Trophoblast cell (in vitro differentiated cells and primary cell): Measurements from ENCODE around the gene SMG6.

ENCODE experiments used
- DNase-seq, 2 donors: peaks; one replicate each; pipeline ENCODE4 v3.0.0-alpha.2; 2016
- H2AFZ ChIP-seq: 2 replicates; pipeline ENCODE4 v1.6.1; 2013; ENCODE audit warnings: low read length, moderate library complexity, mild to moderate bottlenecking; ENCODE audit not compliant: insufficient read depth, poor library complexity
- H2AK5ac ChIP-seq: 2 replicates; pipeline ENCODE4 v1.6.1; 2013; ENCODE audit warnings: mild to moderate bottlenecking, low read length
- H2BK120ac ChIP-seq: 2 replicates; pipeline ENCODE4 v1.6.1; 2013; ENCODE audit warnings: low read length, mild to moderate bottlenecking, moderate library complexity; ENCODE audit not compliant: insufficient read depth, poor library complexity
- H2BK12ac ChIP-seq: 2 replicates; pipeline ENCODE4 v1.6.1; 2013; ENCODE audit warnings: mild to moderate bottlenecking, low read length, moderate library complexity
- H2BK5ac ChIP-seq: 2 replicates; pipeline ENCODE4 v1.6.1; 2013; ENCODE audit warnings: low read length, low read depth, moderate library complexity, mild to moderate bottlenecking; ENCODE audit not compliant: poor library complexity
- H3K14ac ChIP-seq: 2 replicates; pipeline ENCODE4 v1.6.1; 2013; ENCODE audit warnings: mild to moderate bottlenecking, low read length
- H3K18ac ChIP-seq: 2 replicates; pipeline ENCODE4 v1.6.1; 2013; ENCODE audit warnings: mild to moderate bottlenecking, low read length
- H3K23ac ChIP-seq: 2 replicates; pipeline ENCODE4 v1.6.1; 2013; ENCODE audit warnings: low read length
- H3K27ac ChIP-seq: 2 replicates; pipeline ENCODE4 v1.5.1; 2013; ENCODE audit warnings: low read depth, mild to moderate bottlenecking, inconsistent platforms, low read length, moderate library complexity
- H3K27me3 ChIP-seq: 2 replicates; pipeline ENCODE4 v1.6.1; 2013; ENCODE audit warnings: inconsistent platforms, mild to moderate bottlenecking, low read length, moderate library complexity; ENCODE audit not compliant: insufficient read depth
- H3K36me3 ChIP-seq, 2 experiments: 1 replicate in 1 of 2; 2 replicates in 1 of 2; pipeline ENCODE4 v1.6.1; 2013; ENCODE audit warnings: low read length in 2 of 2, mild to moderate bottlenecking in 2 of 2, moderate library complexity in 1 of 2; ENCODE audit not compliant: insufficient read depth in 2 of 2, control insufficient read depth in 1 of 2
- H3K4ac ChIP-seq: 2 replicates; pipeline ENCODE4 v1.6.1; 2013; ENCODE audit warnings: low read depth, mild to moderate bottlenecking, low read length, moderate library complexity
- H3K4me1 ChIP-seq, 2 experiments: 1 replicate in 1 of 2; 2 replicates in 1 of 2; pipeline ENCODE4 v1.6.1; 2013; ENCODE audit warnings: low read length in 2 of 2, mild to moderate bottlenecking in 2 of 2, moderate library complexity in 1 of 2; ENCODE audit not compliant: insufficient read depth in 2 of 2, control insufficient read depth in 1 of 2
- H3K4me2 ChIP-seq: 2 replicates; pipeline ENCODE4 v1.6.1; 2013; ENCODE audit warnings: inconsistent platforms, mild to moderate bottlenecking, low read length, moderate library complexity
- H3K4me3 ChIP-seq: 2 replicates; pipeline ENCODE4 v1.5.1; 2013; ENCODE audit warnings: mild to moderate bottlenecking, low read depth, low read length, inconsistent platforms
- H3K79me1 ChIP-seq: one replicate; pipeline ENCODE4 v1.6.1; 2013; ENCODE audit warnings: low read length
- H3K79me2 ChIP-seq: 2 replicates; pipeline ENCODE4 v1.6.1; 2013; ENCODE audit warnings: low read length, mild to moderate bottlenecking; ENCODE audit not compliant: control insufficient read depth, insufficient read depth, poor library complexity
- H3K9ac ChIP-seq: 2 replicates; pipeline ENCODE4 v1.6.1; 2013; ENCODE audit warnings: mild to moderate bottlenecking, low read length
- H3K9me3 ChIP-seq: 2 replicates; pipeline ENCODE4 v1.6.1; 2013; ENCODE audit warnings: low read depth, mild to moderate bottlenecking, control low read depth, inconsistent platforms, low read length; ENCODE audit not compliant: insufficient read depth
- H4K12ac ChIP-seq: 2 replicates; pipeline ENCODE4 v1.6.1; 2013; ENCODE audit warnings: low read depth, mild to moderate bottlenecking, low read length, moderate library complexity
- H4K8ac ChIP-seq: 2 replicates; pipeline ENCODE4 v1.6.1; 2013; ENCODE audit warnings: low read depth, mild to moderate bottlenecking, low read length, moderate library complexity
- H4K91ac ChIP-seq: one replicate; pipeline ENCODE4 v1.6.1; 2013; ENCODE audit warnings: low read depth, mild to moderate bottlenecking, low read length, moderate library complexity
- WGBS: extraction: QIAGEN DNeasy Blood & Tissue Kit; methylation state at CpG from one replicate; pipeline ENCODE4 v1.1.7; 2013; ENCODE audit warnings: missing lambda C conversion rate; ENCODE audit not compliant: insufficient read length, insufficient coverage; ENCODE audit errors: extremely low coverage; 5-methylcytosine and 5-hydroxymethylcytosine counted together

The SMG6 gene

DNA sequence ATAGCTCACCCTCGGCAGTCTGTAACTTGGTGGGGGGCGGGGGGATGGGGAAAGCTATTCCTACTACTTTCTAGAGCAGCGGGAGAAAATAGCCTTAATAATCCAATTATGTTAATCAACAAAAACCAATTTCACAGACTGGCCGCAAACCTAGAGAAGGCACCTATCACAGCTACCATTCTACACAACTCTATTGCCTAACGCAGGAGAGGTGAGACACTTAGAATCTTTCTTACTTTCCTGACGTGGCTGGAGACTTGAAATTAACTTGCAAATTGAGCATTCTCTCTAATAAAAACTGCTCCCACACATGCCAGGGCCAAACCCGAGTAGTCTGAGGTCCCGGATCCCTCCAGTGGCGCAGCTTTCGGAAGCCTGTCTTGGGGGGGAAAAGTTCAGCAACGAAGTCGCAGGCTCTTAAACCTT is 794 bp downstream of the SMG6 start:
- DNase-seq, result peak in 1 of 2 donors; percentile 29
- Histone ChIP-seq H3K79me1 (peaks cover 11% of the 10 kb centered on the region), H4K12ac (peak overlapping the region; percentile 86), H3K14ac (peak overlapping the region; percentile 87), H2AFZ (peak overlapping the region; percentile 71), H3K4ac (peak overlapping the region; percentile 90), H3K18ac (peak overlapping the region; percentile 83), H3K9ac (peak overlapping the region; percentile 97), H3K4me1 (peaks cover 5 to 8% of the 10 kb centered on the region in 2 experiments), H2BK5ac (peak overlapping the region; percentile 96), H3K36me3 (peaks cover 14 to 18% of the 10 kb centered on the region in 2 experiments), H2BK120ac (peak overlapping the region; percentile 56), H3K27ac (peak overlapping the region; percentile 100), H3K23ac (no peak overlapping the region), H3K4me3 (peak overlapping the region; percentile 95), H4K8ac (peak overlapping the region; percentile 98), H2BK12ac (no peak overlapping the region), H2AK5ac (peak overlapping the region; percentile 29), H3K9me3 (no peaks in the 10 kb centered on the region), H3K27me3 (no peaks in the 10 kb centered on the region), H3K4me2 (peak overlapping the region; percentile 88), H3K79me2 (peaks cover 10% of the 10 kb centered on the region), H4K91ac (peak overlapping the region; percentile 91)
- no CpG with 5 or more reads among the region's 12 CpGs for whole genome bisulfite sequencing

DNA sequence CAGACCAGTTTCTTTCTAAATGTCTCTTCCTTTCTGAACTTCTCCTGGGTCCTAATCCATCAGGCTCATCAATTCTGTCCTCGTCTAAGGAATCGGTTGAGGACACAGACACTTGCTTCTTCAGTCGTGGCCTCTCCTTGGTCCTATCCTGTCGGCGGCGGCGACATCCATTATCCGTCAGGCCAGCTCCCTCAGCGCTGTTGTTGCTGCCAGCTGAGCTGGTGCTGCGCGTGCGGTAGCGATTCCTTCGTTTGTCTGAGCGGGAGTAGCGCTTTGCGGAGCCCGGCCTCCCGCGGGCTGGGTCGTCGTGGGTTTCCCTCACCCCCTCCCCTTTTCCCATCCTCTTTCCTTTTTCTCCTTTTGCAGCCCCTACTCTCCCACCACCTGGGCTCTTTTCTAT is 3.8 kb downstream of the SMG6 start:
- no CpG with 5 or more reads among the region's 22 CpGs for WGBS
- Histone ChIP-seq H2AFZ (no peak overlapping the region), H3K4me2 (no peak overlapping the region), H3K23ac (no peak overlapping the region), H2BK5ac (no peak overlapping the region), H3K9ac (no peak overlapping the region), H2BK12ac (no peak overlapping the region), H3K9me3 (no peaks in the 10 kb centered on the region), H2AK5ac (no peak overlapping the region), H3K27ac (no peak overlapping the region), H4K91ac (no peak overlapping the region), H4K8ac (no peak overlapping the region), H2BK120ac (no peak overlapping the region), H3K36me3 (peaks cover 20 to 37% of the 10 kb centered on the region in 2 experiments), H3K4me3 (no peak overlapping the region), H3K4ac (no peak overlapping the region), H3K27me3 (no peaks in the 10 kb centered on the region), H3K79me1 (peaks cover 11% of the 10 kb centered on the region), H3K4me1 (peaks cover 5 to 8% of the 10 kb centered on the region in 2 experiments), H4K12ac (no peak overlapping the region), H3K79me2 (peaks cover 10% of the 10 kb centered on the region), H3K18ac (no peak overlapping the region), H3K14ac (no peak overlapping the region)
- DNase-seq, result no peak

- Histone ChIP-seq H2BK120ac (no peak overlapping the region), H3K79me1 (peaks cover 11% of the 10 kb centered on the region), H3K9ac (no peak overlapping the region), H3K27me3 (no peaks in the 10 kb centered on the region), H3K9me3 (no peaks in the 10 kb centered on the region), H3K27ac (no peak overlapping the region), H3K79me2 (peaks cover 10% of the 10 kb centered on the region), H4K91ac (no peak overlapping the region), H3K23ac (no peak overlapping the region), H4K12ac (no peak overlapping the region), H3K4me1 (peaks cover 5 to 6% of the 10 kb centered on the region in 2 experiments), H3K36me3 (peaks cover 20 to 41% of the 10 kb centered on the region in 2 experiments), H2AFZ (no peak overlapping the region), H2AK5ac (no peak overlapping the region), H3K18ac (no peak overlapping the region), H3K4ac (no peak overlapping the region), H2BK12ac (no peak overlapping the region), H4K8ac (no peak overlapping the region), H3K14ac (no peak overlapping the region), H2BK5ac (no peak overlapping the region), H3K4me3 (no peak overlapping the region), H3K4me2 (no peak overlapping the region)
- DNase-seq, result no peak
- no CpG with 5 or more reads among the region's 12 CpGs for WGBS
Measured at GRCh38 chr17:2299136-2299535, 4.4 kb downstream of the SMG6 start.

DNA sequence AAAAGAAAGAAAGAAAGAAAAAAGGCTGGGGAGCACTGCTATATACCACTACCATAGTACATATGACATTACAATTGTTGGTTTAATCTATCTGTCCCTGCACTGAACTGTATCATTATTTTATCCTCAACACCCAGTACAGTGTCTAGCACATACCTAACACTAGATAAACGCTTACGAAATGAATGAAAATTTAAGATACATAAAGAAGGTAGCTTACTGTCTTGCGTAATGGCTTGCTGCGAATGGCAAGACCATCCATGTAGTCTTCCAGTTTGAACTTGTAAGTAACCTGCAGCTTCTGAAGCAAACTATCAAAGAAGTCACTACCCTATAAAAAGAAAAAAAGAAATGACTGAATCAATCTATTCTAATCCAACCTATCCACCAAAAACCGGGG is 6.6 kb downstream of the SMG6 start:
- H2BK120ac ChIP-seq, result no peak overlapping the region

More for the DNA sequence above, 6.6 kb downstream of the SMG6 start:
- Histone ChIP-seq H3K4me2 (no peak overlapping the region), H3K36me3 (peaks cover 20 to 49% of the 10 kb centered on the region in 2 experiments), H2AFZ (no peak overlapping the region), H3K9ac (no peak overlapping the region), H3K27me3 (no peaks in the 10 kb centered on the region), H3K4ac (no peak overlapping the region), H3K18ac (no peak overlapping the region), H3K9me3 (no peaks in the 10 kb centered on the region), H2BK5ac (no peak overlapping the region), H4K91ac (no peak overlapping the region), H3K4me3 (no peak overlapping the region), H3K27ac (no peak overlapping the region), H3K14ac (no peak overlapping the region), H2BK12ac (no peak overlapping the region), H3K23ac (no peak overlapping the region), H2AK5ac (no peak overlapping the region), H3K4me1 (peaks cover 6 to 8% of the 10 kb centered on the region in 2 experiments), H3K79me1 (no peaks in the 10 kb centered on the region), H4K8ac (no peak overlapping the region), H3K79me2 (no peaks in the 10 kb centered on the region), H4K12ac (no peak overlapping the region)
- no peak for DNase-seq
- WGBS, result no CpG with 5 or more reads among the region's 5 CpGs
